ENCODE results near the gene TCEANC.

DNA sequence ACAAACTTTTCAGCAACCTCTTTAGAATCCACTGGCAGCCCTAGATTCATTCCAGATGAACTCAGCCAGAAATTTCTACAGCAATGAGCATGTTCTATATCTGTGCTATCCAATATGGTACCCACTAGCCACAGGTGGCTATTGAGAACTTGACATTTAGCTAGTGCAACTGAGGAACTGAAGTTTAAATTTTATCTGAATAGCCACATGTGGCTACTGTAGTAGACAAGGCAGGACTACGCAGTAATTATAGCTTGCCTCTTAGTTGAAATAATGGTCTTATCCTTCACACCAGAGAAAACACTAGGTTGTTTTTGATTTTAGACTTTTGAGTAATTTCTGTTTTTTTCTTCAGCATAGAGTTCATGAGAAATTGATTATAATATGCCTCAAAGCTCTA is 2.6 kb upstream of the TCEANC start:
- no peak for TF ChIP-seq EZH2 (IDR thresholded peaks at IDR 0.05)
- no peak for TF ChIP-seq POLR2AphosphoS5 (IDR thresholded peaks at IDR 0.05; ENCODE audit: borderline replicate concordance, low read depth, low read length)
- TF ChIP-seq FOXP2 (optimal IDR thresholded peaks at IDR 0.05; ENCODE audit: control extremely low read depth, extremely low read length, insufficient read depth): no peak

Measured in SK-N-MC (cell line).